ENCODE measurements around the gene GRID2IP.

GRCh38 chr7:6563936-6564770 is 12.9 kb upstream of the GRID2IP start:
- TF ChIP-seq CTCF (IDR thresholded peaks at IDR 0.05) (no peak), POLR2A (IDR thresholded peaks at IDR 0.05) (no peak), EP300 (IDR thresholded peaks at IDR 0.05) (no peak)

Data from tibial nerve (tissue), 4 donors.